GM21576 (cell line): ENCODE measurements around the gene DCAF6.
A peak's percentile ranks its signal among the peaks of the same experiment; 100 is the strongest.
"Not testable (repeated sequence)": the region's sequence is repeated elsewhere in the genome, so short reads cannot be mapped to it uniquely, and the experiment has no call there.

Source experiments
- ATAC-seq: cut with Tn5 transposase; IDR thresholded peaks from one replicate; pipeline ENCODE4 v1.9.1; 2021; ENCODE audit warnings: mild to moderate bottlenecking, moderate library complexity; ENCODE audit not compliant: unreplicated experiment

The DCAF6 gene

GRCh38 chr1:167923324-167924056 is 13.0 kb upstream of the DCAF6 start:
- no peak for ATAC-seq

- no peak for ATAC-seq
Observed at GRCh38 chr1:167924102-167924501, 12.4 kb upstream of the DCAF6 start.

GRCh38 chr1:167924543-167925231 is 11.8 kb upstream of the DCAF6 start:
- ATAC-seq, result no peak

GRCh38 chr1:167926486-167926997 is 9.9 kb upstream of the DCAF6 start:
- ATAC-seq, result no peak

- no peak for ATAC-seq
Observed at GRCh38 chr1:167927046-167927754, 9.3 kb upstream of the DCAF6 start.

- ATAC-seq, result no peak
Observed at GRCh38 chr1:167928457-167928852, 8.0 kb upstream of the DCAF6 start.

GRCh38 chr1:167928919-167929318 is 7.6 kb upstream of the DCAF6 start:
- ATAC-seq, result not testable (repeated sequence)

GRCh38 chr1:167929725-167930124 is 6.8 kb upstream of the DCAF6 start:
- no peak for ATAC-seq

GRCh38 chr1:167933788-167934187 is 2.7 kb upstream of the DCAF6 start:
- no peak for ATAC-seq

GRCh38 chr1:167934426-167935215 is 1.9 kb upstream of the DCAF6 start:
- no peak for ATAC-seq

GRCh38 chr1:167935216-167936067 is 1.0 kb upstream of the DCAF6 start:
- peak; percentile 18 for ATAC-seq

GRCh38 chr1:167936930-167937708 is 636 bp downstream of the DCAF6 start, which contains the start of gene MPC2:
Gene MPC2 (minus strand): TSS chr1:167937072. CDS start chr1:167935841, 1,231 bp downstream.
- ATAC-seq, result peak; percentile 16

GRCh38 chr1:167937709-167938010 is 1.2 kb downstream of the DCAF6 start:
- ATAC-seq, result no peak

GRCh38 chr1:167938080-167938636 is 1.7 kb downstream of the DCAF6 start:
- no peak for ATAC-seq

- ATAC-seq, result no peak
Observed at GRCh38 chr1:167940264-167940663, 3.8 kb downstream of the DCAF6 start.

- ATAC-seq, result no peak
Observed at GRCh38 chr1:167943541-167943940, 7.1 kb downstream of the DCAF6 start.

GRCh38 chr1:167947733-167948132 is 11.2 kb downstream of the DCAF6 start:
- ATAC-seq, result no peak

- ATAC-seq, result no peak
Observed at GRCh38 chr1:167949785-167950184, 13.3 kb downstream of the DCAF6 start.

GRCh38 chr1:167950569-167950968 is 14.1 kb downstream of the DCAF6 start:
- no peak for ATAC-seq
